Calu3 (cell line): ENCODE results near the gene MMAB. TPM values are rescaled to one million over a fixed set of nuclear protein-coding genes. Genes with fewer than 3 reads are reported as not detected.

Source experiments
- BruUV-seq: library from RNA; stranded (reverse); fragments of 400-500 nt; replicated peaks from 2 replicates; lab custom pipeline; 2021; lab: Mats Ljungman, UMichigan
- CTCF ChIA-PET: fragments of 300-600 bp; sonication (Branson Sonifier 250); formaldehyde crosslinking; loops from one replicate; lab custom pipeline; 2022; ENCODE audit warnings: antibody characterized with exemption; lab: Charles Lee
- DNase-seq: peaks from one replicate; pipeline ENCODE4 v3.0.0; 2022
- H3K27ac Mint-ChIP-seq: one replicate; pipeline ENCODE4 v1.8.0; 2022; ENCODE audit warnings: mixed read lengths; ENCODE audit not compliant: unreplicated experiment
- H3K27me3 Mint-ChIP-seq: one replicate; pipeline ENCODE4 v1.8.0; 2022; ENCODE audit warnings: mixed read lengths; ENCODE audit not compliant: unreplicated experiment
- H3K36me3 Mint-ChIP-seq: one replicate; pipeline ENCODE4 v1.8.0; 2022; ENCODE audit warnings: mild to moderate bottlenecking, moderate library complexity, mixed read lengths; ENCODE audit not compliant: insufficient read depth, unreplicated experiment
- H3K4me1 Mint-ChIP-seq: one replicate; pipeline ENCODE4 v1.8.0; 2022; ENCODE audit warnings: mild to moderate bottlenecking, low read depth, mixed read lengths; ENCODE audit not compliant: unreplicated experiment
- H3K4me3 Mint-ChIP-seq: one replicate; pipeline ENCODE4 v1.8.0; 2022; ENCODE audit warnings: mild to moderate bottlenecking, low read depth, moderate library complexity, mixed read lengths; ENCODE audit not compliant: unreplicated experiment
- H3K9me3 Mint-ChIP-seq: one replicate; pipeline ENCODE4 v1.8.0; 2022; ENCODE audit warnings: low read depth, mixed read lengths; ENCODE audit not compliant: unreplicated experiment
- CTCF ChIP-seq: fragments of 200-600 bp; IDR thresholded peaks from one replicate; pipeline ENCODE4 v1.8.0; 2022; ENCODE audit warnings: antibody characterized with exemption; ENCODE audit not compliant: unreplicated experiment
- intact Hi-C: fragments of 100-400 bp; cut with micrococcal nuclease; formaldehyde crosslinking; loops from one replicate; pipeline ENCODE4 v1.10.0; 2022; ENCODE audit not compliant: unreplicated experiment
- total RNA-seq: library from RNA; stranded (reverse); gene quantifications from 2 replicates; pipeline ENCODE4 v1.2.3, GENCODE V29; 2022

Gene MMAB
- total RNA-seq, 1 experiment from 2014 or later: 82.8 TPM

DNA sequence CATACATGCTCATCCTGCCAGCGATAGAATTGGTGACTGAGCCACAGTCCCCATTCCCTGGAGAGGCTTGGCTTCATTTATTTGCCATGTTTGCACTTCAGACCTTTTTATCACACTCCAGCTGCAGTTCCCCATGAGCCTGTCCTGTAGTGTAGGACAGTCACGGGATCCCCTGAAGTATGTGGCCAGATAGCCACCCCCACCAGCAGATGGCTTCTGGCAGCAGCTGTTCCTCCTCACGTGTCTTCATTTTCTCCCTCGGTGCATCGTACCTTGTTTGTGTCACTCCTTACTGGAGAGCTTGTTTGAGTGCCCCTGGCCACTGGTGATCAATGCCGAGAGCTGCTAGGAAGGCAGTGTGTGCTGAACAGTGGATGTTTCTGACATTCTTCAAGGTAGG lies 55.7 kb downstream of the MMAB start:
- H3K9me3 Mint-ChIP-seq: no peaks in the 10 kb centered on the region
- DNase-seq: no peak
- no peak overlapping the region for H3K27ac Mint-ChIP-seq
- H3K4me1 Mint-ChIP-seq: no peaks in the 10 kb centered on the region
- no peaks in the 10 kb centered on the region for H3K27me3 Mint-ChIP-seq
- TF ChIP-seq CTCF: no peak
- peaks cover 25% of the 10 kb centered on the region for H3K36me3 Mint-ChIP-seq
- H3K4me3 Mint-ChIP-seq: no peak overlapping the region
- intact Hi-C loops: no loop called here
- BruUV-seq: no TSS peak
- CTCF ChIA-PET: interaction anchor here (1.2 kb wide), 1 partner anchor 85 kb away, joined by 4 read pairs; no protein-coding TSS in a partner anchor

DNA sequence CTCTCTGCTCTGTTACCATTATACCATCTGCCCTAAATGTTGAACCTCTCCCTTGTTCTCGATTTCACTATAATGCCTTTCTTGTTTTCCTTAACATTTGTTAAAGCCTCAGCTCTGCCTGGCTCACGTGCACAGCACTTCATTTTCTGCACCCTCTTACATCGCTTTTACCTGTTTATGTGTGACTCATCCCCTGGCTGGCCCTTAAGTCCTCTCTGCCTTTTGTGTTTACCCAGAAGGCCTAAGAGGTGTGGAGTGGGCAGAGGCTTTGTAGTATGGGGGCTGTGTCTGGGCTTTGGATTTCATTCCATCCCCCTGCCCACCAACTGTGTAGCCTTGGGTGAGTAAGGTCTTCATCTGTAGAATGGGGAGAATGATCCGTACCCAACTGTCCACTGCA lies 59.3 kb downstream of the MMAB start:
- intact Hi-C loops: no loop called here
- Mint-ChIP-seq H3K27ac (no peak overlapping the region), H3K27me3 (no peaks in the 10 kb centered on the region), H3K4me1 (no peaks in the 10 kb centered on the region), H3K9me3 (no peaks in the 10 kb centered on the region), H3K4me3 (no peak overlapping the region), H3K36me3 (peaks cover 30% of the 10 kb centered on the region)
- no peak for DNase-seq
- no peak for TF ChIP-seq CTCF
- no TSS peak for BruUV-seq
- CTCF ChIA-PET: no interaction called here

DNA sequence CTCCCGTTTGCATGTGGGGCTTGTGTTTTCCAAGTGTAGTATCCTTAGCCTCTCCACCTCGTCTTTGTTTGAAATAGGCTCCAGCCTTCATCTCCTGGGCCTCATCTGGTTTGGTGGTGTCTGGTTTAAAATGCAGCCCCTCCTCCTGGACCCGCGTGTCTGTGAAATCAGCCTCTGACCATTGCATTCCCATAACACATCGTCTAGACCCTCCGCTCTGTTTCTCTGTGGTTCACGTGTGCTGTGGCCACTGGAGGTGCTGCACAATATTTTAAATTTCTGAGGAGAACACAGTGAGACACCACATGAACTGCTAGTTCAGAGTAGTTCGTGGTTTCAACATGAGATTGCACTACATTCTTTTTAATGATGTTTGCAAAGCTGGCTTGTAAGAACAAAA lies 60.3 kb downstream of the MMAB start:
- Mint-ChIP-seq H3K4me1 (no peaks in the 10 kb centered on the region), H3K36me3 (peaks cover 23% of the 10 kb centered on the region), H3K27me3 (no peaks in the 10 kb centered on the region), H3K27ac (no peak overlapping the region), H3K9me3 (no peaks in the 10 kb centered on the region), H3K4me3 (no peak overlapping the region)
- no peak for DNase-seq
- TF ChIP-seq CTCF: no peak
- intact Hi-C loops: no loop called here
- no TSS peak for BruUV-seq
- CTCF ChIA-PET: interaction anchor here (0.6 kb wide), 1 partner anchor 907 kb away, joined by 6 read pairs; no protein-coding TSS in a partner anchor

DNA sequence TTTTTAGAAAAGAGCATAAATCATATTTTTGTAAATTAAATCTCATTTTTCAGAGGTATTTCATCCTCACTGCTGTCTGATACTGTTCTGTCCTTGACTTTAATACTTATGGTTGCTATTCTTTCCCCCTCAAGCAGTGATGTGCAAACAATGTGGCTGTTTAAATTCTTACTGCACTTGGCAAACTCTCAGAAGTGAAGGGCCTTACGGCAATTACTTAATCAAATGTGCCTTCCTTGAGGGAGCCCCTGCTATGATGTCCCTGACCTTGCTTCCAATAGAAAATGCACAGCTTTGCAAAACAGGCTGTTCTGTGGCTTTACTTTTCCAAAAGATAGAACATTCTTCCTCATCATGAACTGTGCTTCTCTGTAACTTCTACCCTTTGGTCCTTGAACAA lies 60.7 kb downstream of the MMAB start:
- peaks cover 23% of the 10 kb centered on the region for H3K36me3 Mint-ChIP-seq
- no peak overlapping the region for H3K4me3 Mint-ChIP-seq
- no peaks in the 10 kb centered on the region for H3K9me3 Mint-ChIP-seq
- H3K4me1 Mint-ChIP-seq: no peaks in the 10 kb centered on the region
- intact Hi-C loops: no loop called here
- no peak overlapping the region for H3K27ac Mint-ChIP-seq
- DNase-seq: no peak
- no TSS peak for BruUV-seq
- no peaks in the 10 kb centered on the region for H3K27me3 Mint-ChIP-seq
- CTCF ChIA-PET: no interaction called here
- TF ChIP-seq CTCF: no peak
